ENCODE results near the gene RPL9.

- no peak for TF ChIP-seq CTCF (IDR thresholded peaks at IDR 0.05)
- TF ChIP-seq POLR2A (IDR thresholded peaks at IDR 0.05): no peak
Measured at GRCh38 chr4:39486221-39486804, 27.6 kb upstream of the RPL9 start.
